GM12878 (cell line): ENCODE data around the gene PCARE. TPM values are rescaled to one million over a fixed set of nuclear protein-coding genes. Genes with fewer than 3 reads are reported as not detected.

ENCODE experiments used
- ATAC-seq: fragments of 200-7000 bp; cut with Tn5 transposase; 3 replicates; pipeline ENCODE4 v1.9.1; 2020; ENCODE audit warnings: mild to moderate bottlenecking, moderate library complexity
- BruUV-seq: library from RNA; stranded (reverse); fragments of 400-500 nt; replicated peaks from 2 replicates; lab custom pipeline; 2021; lab: Mats Ljungman, UMichigan
- CTCF ChIA-PET: fragments of 300-600 bp; sonication (Branson Sonifier 250); formaldehyde crosslinking; extraction: SDS; loops from one replicate; lab custom pipeline; 2021; ENCODE audit warnings: inconsistent platforms; lab: Yijun Ruan, JAX
- POLR2A ChIA-PET: fragments of 350-600 bp; formaldehyde crosslinking; extraction: SDS; loops from one replicate; lab custom pipeline; 2021; ENCODE audit warnings: inconsistent platforms; lab: Charles Lee
- RAD21 ChIA-PET: fragments of 300-600 bp; sonication (Branson Sonifier 250); formaldehyde crosslinking; loops from one replicate; lab custom pipeline; 2023; ENCODE audit warnings: antibody characterized with exemption; ENCODE audit not compliant: unreplicated experiment; lab: Charles Lee
- SMC1A ChIA-PET: fragments of 300-600 bp; sonication (Branson Sonifier 250); formaldehyde crosslinking; loops from one replicate; lab custom pipeline; 2023; ENCODE audit not compliant: unreplicated experiment, uncharacterized antibody; lab: Charles Lee
- DNase-seq: peaks from one replicate; pipeline ENCODE4 v3.0.0-alpha.2; 2011; ENCODE audit warnings: low read depth, low spot score
- FAIRE-seq: peaks from 3 replicates; lab custom pipeline; 2011; peaks lifted over from hg19 to GRCh38; lab: Jason Lieb, UNC
- H2AFZ ChIP-seq: 2 replicates; pipeline ENCODE4 v1.6.0; 2011; ENCODE audit warnings: low read depth, low read length, control low read depth; ENCODE audit not compliant: control insufficient read depth
- H3K27ac ChIP-seq: 2 replicates; pipeline ENCODE4 v1.5.1; 2011; ENCODE audit warnings: control low read depth; ENCODE audit not compliant: control insufficient read depth, insufficient read depth
- H3K27me3 ChIP-seq, 2 experiments: replicated peaks in 1 of 2; 2 replicates each; pipeline versions ENCODE4 v1.6.0 to v1.6.1; 2011; ENCODE audit warnings: low read length in 1 of 2; ENCODE audit not compliant: control insufficient read depth in 2 of 2, insufficient read depth in 2 of 2
- H3K36me3 ChIP-seq, 2 experiments: 2 replicates each; pipeline ENCODE4 v1.5.1; 2011; ENCODE audit warnings: low read length in 1 of 2; ENCODE audit not compliant: control insufficient read depth in 2 of 2, insufficient read depth in 2 of 2
- H3K4me1 ChIP-seq: 2 replicates; pipeline ENCODE4 v1.6.1; 2011; ENCODE audit warnings: mild to moderate bottlenecking, low read length, moderate library complexity, mixed read lengths; ENCODE audit not compliant: control insufficient read depth, insufficient read depth
- H3K4me2 ChIP-seq: 2 replicates; pipeline ENCODE4 v1.6.0; 2011; ENCODE audit warnings: control low read depth; ENCODE audit not compliant: control insufficient read depth, insufficient read depth
- H3K4me3 ChIP-seq: fragments of 200-600 bp; sonication (generic); 2 replicates; pipeline ENCODE4 v1.5.1; 2016
- H3K79me2 ChIP-seq: 2 replicates; pipeline ENCODE4 v1.6.0; 2011; ENCODE audit warnings: low read length; ENCODE audit not compliant: control insufficient read depth, insufficient read depth
- H3K9ac ChIP-seq: 2 replicates; pipeline ENCODE4 v1.8.0; 2011; ENCODE audit warnings: low read length, control low read depth, mixed read lengths; ENCODE audit not compliant: control insufficient read depth, insufficient read depth
- H3K9me3 ChIP-seq: replicated peaks from 3 replicates; pipeline ENCODE4 v1.5.1; 2011; ENCODE audit warnings: mild to moderate bottlenecking, low read length; ENCODE audit not compliant: control insufficient read depth, insufficient read depth
- H4K20me1 ChIP-seq: 2 replicates; pipeline ENCODE4 v1.6.0; 2011; ENCODE audit not compliant: control insufficient read depth, insufficient read depth
- RAD21 ChIP-seq: IDR thresholded peaks from 2 replicates; pipeline ENCODE4 v1.6.1; 2011; ENCODE audit warnings: mild to moderate bottlenecking, low read depth, low read length, moderate library complexity; ENCODE audit not compliant: insufficient read depth
- WGBS: methylation state at CpG from one replicate; pipeline ENCODE4 v1.1.6; 2016; ENCODE audit warnings: low lambda C conversion rate; ENCODE audit not compliant: insufficient replicate concordance, insufficient coverage; ENCODE audit errors: missing lambda C conversion rate; 5-methylcytosine and 5-hydroxymethylcytosine counted together
- in situ Hi-C: fragments of 300-500 bp; cut with MboI; formaldehyde crosslinking; loops from 9 replicates; pipeline ENCODE4 v1.14.3; 2018; ENCODE audit warnings: mixed read lengths
- intact Hi-C: fragments of 100-400 bp; cut with micrococcal nuclease; formaldehyde crosslinking; loops from one replicate; pipeline ENCODE4 v1.14.2; 2022; ENCODE audit not compliant: unreplicated experiment
- polyA plus RNA-seq, 11 experiments: library from polyadenylated mRNA; depleted of rRNA in 4 of 11; unstranded in 6 of 11; stranded (reverse) in 5 of 11; fragments of >200 nt; fragmentation: Nextera tagmentation in 4 of 11; fragmentation: Illumina TruSeq in 1 of 11; extraction: Ambion mirVana in 4 of 11; extraction: Trizol in 1 of 11; gene quantifications; 1 replicate in 1 of 11; 2 replicates in 10 of 11; pipeline versions ENCODE4 v1.2.1 to v1.2.3, GENCODE V29; 2011 to 2016; ENCODE audit warnings: inconsistent platforms in 2 of 11, missing spikeins in 2 of 11, low read depth in 1 of 11
- total RNA-seq, 4 experiments: library from RNA; depleted of rRNA in 3 of 4; stranded (reverse); fragments of >200 nt in 3 of 4; fragmentation: Illumina TruSeq in 1 of 4; extraction: Trizol in 1 of 4; gene quantifications; 2 replicates each; pipeline versions ENCODE4 v1.2.1 to v1.2.3, GENCODE V29; 2013 to 2021
- TF ChIP-seq, protein P1 (sequence below): fragments of 450-650 bp; IDR thresholded peaks from 2 replicates; pipeline ENCODE4 v1.6.1; 2017; ENCODE audit warnings: mild to moderate bottlenecking, moderate library complexity

Gene PCARE
- total and polyA plus RNA-seq, 10 of the 15 experiments (the other 5 are each of a cell fraction or from before 2014, with no cell fraction given) = 0.04 to 0.08 (median 0.06) TPM; not detected in 5

DNA sequence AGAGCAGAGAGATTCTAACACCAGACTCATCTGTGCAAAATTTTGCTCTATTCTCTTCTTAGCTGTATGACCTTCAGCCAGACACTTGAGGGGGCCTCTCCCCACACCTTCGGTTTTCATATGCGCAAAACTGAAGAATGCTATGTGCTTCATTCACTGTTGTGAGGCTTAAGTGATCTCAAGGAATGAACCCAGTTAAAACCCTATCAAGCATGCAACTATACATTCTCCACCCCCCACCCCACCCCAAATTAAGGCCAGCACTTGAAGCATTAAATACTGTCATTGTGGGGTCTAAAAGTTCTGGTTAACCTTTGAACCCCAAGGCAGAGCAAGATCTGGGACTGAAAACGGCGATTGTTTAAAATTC, 10.0 kb downstream of the PCARE start:
- no peaks in the 10 kb centered on the region for H3K9me3 ChIP-seq
- in situ Hi-C loops (no loop called here), intact Hi-C loops (no loop called here)
- BruUV-seq = no TSS peak
- no peak for DNase-seq
- peak; percentile 25; the same call in 1 of the 2 replicates for TF ChIP-seq RAD21
- TF ChIP-seq, protein P1, sequence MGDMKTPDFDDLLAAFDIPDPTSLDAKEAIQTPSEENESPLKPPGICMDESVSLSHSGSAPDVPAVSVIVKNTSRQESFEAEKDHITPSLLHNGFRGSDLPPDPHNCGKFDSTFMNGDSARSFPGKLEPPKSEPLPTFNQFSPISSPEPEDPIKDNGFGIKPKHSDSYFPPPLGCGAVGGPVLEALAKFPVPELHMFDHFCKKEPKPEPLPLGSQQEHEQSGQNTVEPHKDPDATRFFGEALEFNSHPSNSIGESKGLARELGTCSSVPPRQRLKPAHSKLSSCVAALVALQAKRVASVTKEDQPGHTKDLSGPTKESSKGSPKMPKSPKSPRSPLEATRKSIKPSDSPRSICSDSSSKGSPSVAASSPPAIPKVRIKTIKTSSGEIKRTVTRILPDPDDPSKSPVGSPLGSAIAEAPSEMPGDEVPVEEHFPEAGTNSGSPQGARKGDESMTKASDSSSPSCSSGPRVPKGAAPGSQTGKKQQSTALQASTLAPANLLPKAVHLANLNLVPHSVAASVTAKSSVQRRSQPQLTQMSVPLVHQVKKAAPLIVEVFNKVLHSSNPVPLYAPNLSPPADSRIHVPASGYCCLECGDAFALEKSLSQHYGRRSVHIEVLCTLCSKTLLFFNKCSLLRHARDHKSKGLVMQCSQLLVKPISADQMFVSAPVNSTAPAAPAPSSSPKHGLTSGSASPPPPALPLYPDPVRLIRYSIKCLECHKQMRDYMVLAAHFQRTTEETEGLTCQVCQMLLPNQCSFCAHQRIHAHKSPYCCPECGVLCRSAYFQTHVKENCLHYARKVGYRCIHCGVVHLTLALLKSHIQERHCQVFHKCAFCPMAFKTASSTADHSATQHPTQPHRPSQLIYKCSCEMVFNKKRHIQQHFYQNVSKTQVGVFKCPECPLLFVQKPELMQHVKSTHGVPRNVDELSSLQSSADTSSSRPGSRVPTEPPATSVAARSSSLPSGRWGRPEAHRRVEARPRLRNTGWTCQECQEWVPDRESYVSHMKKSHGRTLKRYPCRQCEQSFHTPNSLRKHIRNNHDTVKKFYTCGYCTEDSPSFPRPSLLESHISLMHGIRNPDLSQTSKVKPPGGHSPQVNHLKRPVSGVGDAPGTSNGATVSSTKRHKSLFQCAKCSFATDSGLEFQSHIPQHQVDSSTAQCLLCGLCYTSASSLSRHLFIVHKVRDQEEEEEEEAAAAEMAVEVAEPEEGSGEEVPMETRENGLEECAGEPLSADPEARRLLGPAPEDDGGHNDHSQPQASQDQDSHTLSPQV = no peak
- RAD21 ChIA-PET = no interaction called here
- CTCF ChIA-PET = interaction anchor here (0.8 to 1.4 kb wide), 2 partner anchors 9 to 136 kb away, joined by 4 to 8 read pairs; no protein-coding TSS in a partner anchor
- FAIRE-seq = no peak
- H4K20me1 ChIP-seq = no peaks in the 10 kb centered on the region
- H3K4me2 ChIP-seq = no peak overlapping the region
- 95% methylated on average over 4 of the region's 4 CpGs for WGBS
- H3K4me1 ChIP-seq = no peaks in the 10 kb centered on the region
- ATAC-seq = no peak
- SMC1A ChIA-PET = no interaction called here
- H3K79me2 ChIP-seq = no peaks in the 10 kb centered on the region
- no peak overlapping the region for H3K9ac ChIP-seq
- no peak overlapping the region for H2AFZ ChIP-seq
- H3K27me3 ChIP-seq = no peaks in the 10 kb centered on the region
- no peak overlapping the region for H3K27ac ChIP-seq
- H3K4me3 ChIP-seq = no peak overlapping the region
- H3K36me3 ChIP-seq = no peaks in the 10 kb centered on the region
- POLR2A ChIA-PET = no interaction called here
